Measurements from ENCODE around the gene PRKAR1B. TPM values are rescaled to one million over a fixed set of nuclear protein-coding genes. Genes with fewer than 3 reads are reported as not detected.

The PRKAR1B gene
- total and polyA plus RNA-seq, 4 experiments from 2014 or later: 6.5 to 16.6 (median 13.7) TPM

DNA sequence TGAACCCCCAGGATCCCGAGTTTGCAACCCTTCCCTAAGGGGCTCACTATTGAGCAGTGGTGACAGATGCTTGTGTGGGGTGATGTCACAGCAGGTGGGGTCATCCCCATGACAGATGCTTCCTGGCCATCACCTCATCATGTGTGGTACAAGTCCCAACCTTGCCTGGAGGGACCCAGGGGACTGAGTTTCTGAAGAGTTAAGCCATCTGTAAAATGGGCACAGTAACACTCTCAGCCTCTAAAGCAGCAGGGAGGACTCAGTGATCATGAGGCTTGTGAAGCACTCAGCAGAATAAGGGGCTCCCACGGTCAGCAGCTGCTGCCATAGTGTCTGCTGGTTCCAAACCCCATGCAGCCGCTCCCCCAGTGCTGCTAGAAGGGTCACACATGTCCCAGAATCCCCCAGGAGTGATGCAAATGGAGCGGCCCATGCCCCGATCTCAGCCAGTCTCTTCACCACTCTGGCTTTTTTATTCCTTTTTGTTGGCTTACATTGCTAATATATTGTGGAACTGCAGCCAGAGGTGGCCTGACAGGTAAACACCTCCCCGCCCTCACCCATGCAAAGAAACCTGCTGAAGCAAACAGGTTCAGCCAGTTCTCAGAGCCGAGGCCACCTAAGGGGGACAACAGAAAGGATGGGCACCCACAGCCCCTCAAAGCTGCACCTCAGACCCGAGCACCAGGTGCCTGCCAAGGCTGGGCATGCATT lies 105.4 kb downstream of the PRKAR1B start:
- Mint-ChIP-seq H3K4me1 (peaks cover 25 to 40% (median 33%) of the 10 kb centered on the region in 4 donors), H3K4me3 (no peak overlapping the region), H3K9me3 (peaks cover 4 to 59% (median 41%) of the 10 kb centered on the region in 8 donors), H3K27me3 (no peaks in the 10 kb centered on the region), H3K36me3 (peaks cover 30 to 42% of the 10 kb centered on the region in 2 donors), H3K27ac (peak overlapping the region in 3 of 7 donors; percentile 23 to 46 (median 32))
- ChIA-PET CTCF (ENCODE audit: partially characterized antibody) (no interaction called here), POLR2A (ENCODE audit: partially characterized antibody) (interaction anchor here (8.6 kb wide), 1 partner anchor 18 kb away, joined by 200 read pairs; no protein-coding TSS in a partner anchor)
- DNase-seq: no peak
- H3K36me3 ChIP-seq (ENCODE audit: insufficient read depth, low read length): no peaks in the 10 kb centered on the region
- peaks cover 13 to 24% of the 10 kb centered on the region in 2 donors for H3K9me3 ChIP-seq (ENCODE audit: control insufficient read depth in 1 of 2, low read length in 2 of 2)
- no peak overlapping the region for H3K27ac ChIP-seq (ENCODE audit: low read depth, low read length)
- peak overlapping the region in 1 of 2 donors; percentile 11 for H3K4me3 ChIP-seq (ENCODE audit: low read length in 2 of 2)
- peaks cover 36% of the 10 kb centered on the region for H3K4me1 ChIP-seq (ENCODE audit: insufficient read depth, low read length)
- intact Hi-C loops (cut with micrococcal nuclease): no loop called here
- H3K27me3 ChIP-seq (ENCODE audit: insufficient read depth, low read length): no peaks in the 10 kb centered on the region

DNA sequence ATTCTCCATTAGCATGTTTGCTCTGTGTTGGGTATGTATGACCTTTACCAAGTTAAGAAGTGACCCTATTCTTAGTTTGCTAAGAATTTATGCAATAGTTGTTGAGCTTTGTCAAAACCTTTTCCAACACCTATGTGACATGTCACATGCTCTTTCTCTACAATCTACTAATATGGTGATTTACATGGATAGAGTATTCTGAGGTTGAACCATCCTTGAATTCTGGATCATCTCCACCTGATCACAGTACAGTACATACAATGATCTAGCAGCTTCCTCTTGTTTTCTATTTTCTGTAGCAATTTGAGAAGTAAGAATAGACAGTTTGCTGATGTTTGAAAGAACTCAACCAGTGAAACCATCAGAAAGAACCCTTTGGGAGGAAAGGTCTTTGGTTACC lies 106.2 kb downstream of the PRKAR1B start:
- Histone ChIP-seq H3K27me3 (ENCODE audit: insufficient read depth, low read length) (no peaks in the 10 kb centered on the region), H3K27ac (ENCODE audit: low read depth, low read length) (no peak overlapping the region), H3K4me3 (ENCODE audit: low read length in 2 of 2) (peak overlapping the region in 1 of 2 donors; percentile 11), H3K9me3 (ENCODE audit: control insufficient read depth in 1 of 2, low read length in 2 of 2) (peaks cover 13 to 24% of the 10 kb centered on the region in 2 donors), H3K36me3 (ENCODE audit: insufficient read depth, low read length) (no peaks in the 10 kb centered on the region), H3K4me1 (ENCODE audit: insufficient read depth, low read length) (peaks cover 45% of the 10 kb centered on the region)
- peaks cover 4 to 57% (median 38%) of the 10 kb centered on the region in 8 donors for H3K9me3 Mint-ChIP-seq
- CTCF ChIA-PET (ENCODE audit: partially characterized antibody): no interaction called here
- no peak overlapping the region for H3K4me3 Mint-ChIP-seq
- H3K4me1 Mint-ChIP-seq: peaks cover 29 to 47% (median 37%) of the 10 kb centered on the region in 4 donors
- H3K27me3 Mint-ChIP-seq: no peaks in the 10 kb centered on the region
- peak overlapping the region in 2 of 7 donors; percentile 85 to 98 for H3K27ac Mint-ChIP-seq
- POLR2A ChIA-PET (ENCODE audit: partially characterized antibody): interaction anchor here (4.8 to 8.6 kb wide), 2 partner anchors 17 to 269 kb away, joined by 23 to 200 read pairs; no protein-coding TSS in a partner anchor
- peaks cover 30 to 42% of the 10 kb centered on the region in 2 donors for H3K36me3 Mint-ChIP-seq
- DNase-seq: no peak
- intact Hi-C loops (cut with micrococcal nuclease): no loop called here

DNA sequence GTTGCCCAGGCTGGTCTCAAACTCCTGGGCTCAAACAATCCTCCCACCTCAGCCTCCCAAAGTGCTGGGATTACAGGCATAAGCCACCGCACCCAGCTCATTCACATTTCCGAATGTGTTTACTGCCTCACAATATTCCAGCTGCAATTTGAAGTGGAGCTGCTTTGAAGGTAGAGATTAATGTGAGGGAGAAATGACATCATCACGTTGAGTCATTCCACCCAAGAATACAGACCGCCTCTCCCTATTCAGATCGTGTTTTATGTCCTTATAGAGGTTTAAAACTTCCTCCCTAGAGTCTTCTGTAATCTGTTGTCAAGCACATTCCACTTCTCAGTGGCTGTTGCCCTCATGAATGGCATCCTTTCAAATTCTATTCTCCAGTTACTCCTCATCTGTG lies 107.0 kb downstream of the PRKAR1B start:
- peaks cover 49% of the 10 kb centered on the region for H3K4me1 ChIP-seq (ENCODE audit: insufficient read depth, low read length)
- no peak overlapping the region for H3K27ac ChIP-seq (ENCODE audit: low read depth, low read length)
- peaks cover 29 to 50% (median 37%) of the 10 kb centered on the region in 4 donors for H3K4me1 Mint-ChIP-seq
- H3K36me3 ChIP-seq (ENCODE audit: insufficient read depth, low read length): no peaks in the 10 kb centered on the region
- ChIA-PET POLR2A (ENCODE audit: partially characterized antibody) (interaction anchor here (0.6 to 8.6 kb wide), 8 partner anchors 17 to 288 kb away, joined by 3 to 200 read pairs (median 5); partner anchors contain the start of gene PRKAR1B), CTCF (ENCODE audit: partially characterized antibody) (interaction anchor here (0.7 to 1.1 kb wide), 3 partner anchors 9 to 364 kb away, joined by 3 to 4 read pairs (median 3); no protein-coding TSS in a partner anchor)
- intact Hi-C loops (cut with micrococcal nuclease): no loop called here
- H3K9me3 Mint-ChIP-seq: peaks cover 4 to 48% (median 33%) of the 10 kb centered on the region in 8 donors
- H3K27me3 Mint-ChIP-seq: no peaks in the 10 kb centered on the region
- peak overlapping the region; percentile 85 to 100 (median 98) for H3K27ac Mint-ChIP-seq
- H3K36me3 Mint-ChIP-seq: peaks cover 29 to 40% of the 10 kb centered on the region in 2 donors
- no peaks in the 10 kb centered on the region for H3K27me3 ChIP-seq (ENCODE audit: insufficient read depth, low read length)
- DNase-seq: no peak
- H3K9me3 ChIP-seq (ENCODE audit: control insufficient read depth in 1 of 2, low read length in 2 of 2): peaks cover 13 to 20% of the 10 kb centered on the region in 2 donors
- H3K4me3 Mint-ChIP-seq: peak overlapping the region in 3 of 8 donors; percentile 10 to 63 (median 46)
- H3K4me3 ChIP-seq (ENCODE audit: low read length in 2 of 2): no peak overlapping the region

DNA sequence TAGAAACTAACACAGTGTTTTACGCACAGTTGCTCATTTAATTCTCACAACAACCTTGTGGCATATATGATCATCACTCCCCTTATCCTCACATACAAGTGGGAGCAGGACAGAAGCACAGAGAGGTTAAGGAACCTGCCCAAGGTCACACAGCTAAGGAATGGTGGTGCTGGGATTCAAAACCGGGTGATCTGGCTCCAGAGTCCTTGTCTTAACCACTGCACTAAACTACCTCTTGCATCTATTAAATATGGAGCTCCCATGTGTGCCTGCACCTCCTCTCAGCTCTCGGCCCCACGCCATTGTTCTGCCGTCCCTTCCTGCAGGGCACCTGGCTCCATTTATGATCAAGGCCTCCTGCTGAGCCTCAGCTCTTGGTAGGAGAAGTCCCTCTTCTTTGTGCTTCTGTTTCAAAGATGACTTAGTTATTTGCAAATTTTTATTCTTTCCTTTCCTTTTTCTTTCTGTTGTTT lies 107.7 kb downstream of the PRKAR1B start:
- peaks cover 13 to 14% of the 10 kb centered on the region in 2 donors for H3K9me3 ChIP-seq (ENCODE audit: control insufficient read depth in 1 of 2, low read length in 2 of 2)
- H3K4me3 ChIP-seq (ENCODE audit: low read length in 2 of 2): peak overlapping the region in 1 of 2 donors; percentile 50
- Mint-ChIP-seq H3K4me3 (peak overlapping the region in 7 of 8 donors; percentile 38 to 95 (median 84)), H3K27me3 (no peaks in the 10 kb centered on the region), H3K27ac (peak overlapping the region; percentile 98 to 100 (median 100)), H3K4me1 (peaks cover 28 to 57% (median 37%) of the 10 kb centered on the region in 4 donors), H3K9me3 (peaks cover 0 to 42% (median 27%) of the 10 kb centered on the region in 8 donors), H3K36me3 (peaks cover 22 to 35% of the 10 kb centered on the region in 2 donors)
- no peak for DNase-seq
- peak overlapping the region; percentile 78 for H3K27ac ChIP-seq (ENCODE audit: low read depth, low read length)
- ChIA-PET POLR2A (ENCODE audit: partially characterized antibody) (interaction anchor here (0.6 to 8.6 kb wide), 9 partner anchors 16 to 287 kb away, joined by 3 to 200 read pairs (median 5); partner anchors contain the start of gene PRKAR1B), CTCF (ENCODE audit: partially characterized antibody) (interaction anchor here (0.8 to 1.1 kb wide), 2 partner anchors 9 to 35 kb away, joined by 3 to 4 read pairs; no protein-coding TSS in a partner anchor)
- peaks cover 49% of the 10 kb centered on the region for H3K4me1 ChIP-seq (ENCODE audit: insufficient read depth, low read length)
- H3K36me3 ChIP-seq (ENCODE audit: insufficient read depth, low read length): no peaks in the 10 kb centered on the region
- H3K27me3 ChIP-seq (ENCODE audit: insufficient read depth, low read length): no peaks in the 10 kb centered on the region
- intact Hi-C loops (cut with micrococcal nuclease): loop anchor here (5.0 kb wide), 2 partner anchors 108 to 267 kb away; partner anchors contain the start of genes DNAAF5 and PRKAR1B

DNA sequence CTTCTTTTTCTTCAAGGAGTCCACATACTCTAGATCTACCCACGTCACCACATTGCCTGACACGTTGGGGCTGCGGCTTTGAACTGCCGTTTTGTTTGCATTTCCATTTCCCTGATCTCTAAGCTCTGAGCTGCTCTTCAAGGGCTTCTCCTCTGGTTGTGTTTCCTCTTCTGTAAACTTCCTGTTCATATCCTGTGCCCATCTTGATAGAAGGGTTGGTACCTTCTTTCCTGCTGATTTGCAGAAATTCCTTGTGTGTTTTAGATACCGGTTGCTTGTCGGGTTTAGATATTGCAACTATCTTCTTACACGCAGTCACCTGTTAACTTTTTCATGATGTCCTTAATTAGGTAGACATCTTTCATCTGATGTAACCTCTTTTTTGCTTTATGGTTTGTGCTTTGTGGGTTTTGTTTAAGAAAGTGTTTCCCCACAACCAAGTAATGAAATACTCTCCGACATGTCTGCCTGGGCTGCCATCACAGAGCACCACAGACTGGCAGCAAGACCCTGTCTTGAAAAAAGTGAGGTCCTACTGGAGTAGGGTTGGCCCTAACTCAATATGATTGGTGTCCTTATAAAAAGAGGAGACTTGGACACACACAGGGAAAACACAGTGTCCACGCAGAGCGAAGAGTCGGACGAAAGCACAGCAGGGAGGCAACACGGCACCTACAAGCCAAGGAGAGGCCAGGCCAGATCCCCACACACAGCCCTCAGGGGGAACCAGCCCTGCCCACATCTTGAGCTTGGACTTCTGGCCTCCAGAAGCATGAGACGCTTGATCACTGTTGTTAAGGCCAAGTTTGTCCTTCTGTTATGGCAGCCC lies 108.3 kb downstream of the PRKAR1B start:
- Histone ChIP-seq H3K4me1 (ENCODE audit: insufficient read depth, low read length) (peaks cover 51% of the 10 kb centered on the region), H3K27me3 (ENCODE audit: insufficient read depth, low read length) (no peaks in the 10 kb centered on the region), H3K4me3 (ENCODE audit: low read length in 2 of 2) (peak overlapping the region in 1 of 2 donors; percentile 50), H3K9me3 (ENCODE audit: control insufficient read depth in 1 of 2, low read length in 2 of 2) (peaks cover 13% of the 10 kb centered on the region in 2 donors), H3K27ac (ENCODE audit: low read depth, low read length) (peak overlapping the region; percentile 78), H3K36me3 (ENCODE audit: insufficient read depth, low read length) (no peaks in the 10 kb centered on the region)
- Mint-ChIP-seq H3K4me1 (peaks cover 28 to 61% (median 37%) of the 10 kb centered on the region in 4 donors), H3K27ac (peak overlapping the region; percentile 98 to 100 (median 100)), H3K9me3 (peaks cover 0 to 38% (median 26%) of the 10 kb centered on the region in 8 donors), H3K4me3 (peak overlapping the region; percentile 81 to 95 (median 87)), H3K36me3 (peaks cover 21 to 35% of the 10 kb centered on the region in 2 donors), H3K27me3 (no peaks in the 10 kb centered on the region)
- POLR2A ChIA-PET (ENCODE audit: partially characterized antibody): interaction anchor here (0.6 to 8.6 kb wide), 17 partner anchors 9 to 470 kb away, joined by 3 to 200 read pairs (median 4); partner anchors contain the start of genes DNAAF5, PRKAR1B and SUN1
- CTCF ChIA-PET (ENCODE audit: partially characterized antibody): interaction anchor here (1.9 kb wide), 1 partner anchor 18 kb away, joined by 6 read pairs; no protein-coding TSS in a partner anchor
- DNase-seq: peak; percentile 85 to 91 (median 88)
- intact Hi-C loops (cut with micrococcal nuclease): loop anchor here (1.0 to 5.0 kb wide), 4 partner anchors 14 to 266 kb away; partner anchors contain the start of genes DNAAF5 and PRKAR1B

All from CD4-positive, alpha-beta memory T cell (primary cell).